K562 (cell line): ENCODE results near the gene MYOM3. TPM values are rescaled to one million over a fixed set of nuclear protein-coding genes. Genes with fewer than 3 reads are reported as not detected.

Source experiments
- ETV1 ChIP-seq: fragments of 450-650 bp; conservative IDR thresholded peaks from 2 replicates; pipeline ENCODE4 v1.6.1; 2016; ENCODE audit warnings: missing genetic modification characterization, control low read depth, low read depth, missing compliant biosample characterization
- FUS ChIP-seq: fragments of 200-400 bp; formaldehyde crosslinking; optimal IDR thresholded peaks from 2 replicates; pipeline ENCODE3; 2017; ENCODE audit warnings: low read depth, low read length
- HCFC1 ChIP-seq: IDR thresholded peaks from 2 replicates; pipeline ENCODE4 v1.6.1; 2012; ENCODE audit warnings: low read depth, low read length, improper control_type of control experiment
- HLTF ChIP-seq: fragments of 450-650 bp; IDR thresholded peaks from 2 replicates; pipeline ENCODE4 v1.6.1; 2016
- KDM2B ChIP-seq: fragments of 250-450 bp; sonication (Bioruptor Pico); IDR thresholded peaks from 2 replicates; pipeline ENCODE4 v1.8.0; 2021; ENCODE audit warnings: mild to moderate bottlenecking, moderate library complexity
- MBD2 ChIP-seq: sonication (generic); IDR thresholded peaks from 2 replicates; pipeline ENCODE4 v1.6.1; 2016; ENCODE audit warnings: low read depth, borderline replicate concordance
- MECOM ChIP-seq: fragments of 250-450 bp; sonication (Bioruptor Pico); IDR thresholded peaks from 2 replicates; pipeline ENCODE4 v1.8.0; 2022; ENCODE audit warnings: inconsistent platforms
- NFRKB ChIP-seq: fragments of 450-650 bp; IDR thresholded peaks from 2 replicates; pipeline ENCODE4 v1.6.1; 2016; ENCODE audit warnings: low read depth
- RFX5 ChIP-seq: IDR thresholded peaks from 2 replicates; pipeline ENCODE4 v1.6.1; 2011; ENCODE audit warnings: low read depth, mild to moderate bottlenecking, improper control_type of control experiment, low read length
- SMARCA5 ChIP-seq: fragments of 450-650 bp; IDR thresholded peaks from 2 replicates; pipeline ENCODE4 v1.6.1; 2016
- TAF7 ChIP-seq: fragments of 450-650 bp; IDR thresholded peaks from 2 replicates; pipeline ENCODE4 v1.6.1; 2016; ENCODE audit warnings: missing genetic modification characterization, missing compliant biosample characterization
- ZBTB8A ChIP-seq: fragments of 450-650 bp; IDR thresholded peaks from 2 replicates; pipeline ENCODE4 v1.6.1; 2018; ENCODE audit warnings: mild to moderate bottlenecking, moderate library complexity; ENCODE audit not compliant: partially characterized antibody
- ZNF232 ChIP-seq: sonication (generic); formaldehyde crosslinking; IDR thresholded peaks from 2 replicates; pipeline ENCODE4 v1.8.0; 2022; ENCODE audit warnings: mild to moderate bottlenecking, missing genetic modification reagents
- ZNF766 ChIP-seq: fragments of 200-800 bp; sonication (Bioruptor generic); conservative IDR thresholded peaks from 2 replicates; pipeline ENCODE4 v1.6.1; 2016; ENCODE audit warnings: missing genetic modification characterization, missing compliant biosample characterization
- polyA plus RNA-seq, 8 experiments: library from polyadenylated mRNA; depleted of rRNA in 4 of 8; stranded (reverse) in 5 of 8; unstranded in 3 of 8; fragments of >200 nt; fragmentation: Nextera tagmentation in 2 of 8; fragmentation: Illumina TruSeq in 1 of 8; extraction: Ambion mirVana in 2 of 8; extraction: Trizol in 1 of 8; gene quantifications; 2 replicates each; pipeline versions ENCODE4 v1.2.1 to v1.2.3, GENCODE V29; 2011 to 2014; ENCODE audit warnings: inconsistent platforms in 1 of 8, missing spikeins in 1 of 8
- total RNA-seq, 7 experiments: library from RNA; depleted of rRNA in 6 of 7; stranded (reverse); fragments of >200 nt in 6 of 7; fragmentation: Illumina TruSeq in 2 of 7; extraction: Trizol in 2 of 7; gene quantifications; 2 replicates each; pipeline versions ENCODE4 v1.2.1 to v1.2.3, GENCODE V29; 2011 to 2021; ENCODE audit warnings: low replicate concordance in 1 of 7
- TF ChIP-seq, protein P1 (sequence below): fragments of 250-450 bp; sonication (Bioruptor Pico); IDR thresholded peaks from 2 replicates; pipeline ENCODE4 v1.4.0; 2020
- TF ChIP-seq, protein P2 (sequence below): fragments of 150-350 bp; IDR thresholded peaks from 2 replicates; pipeline ENCODE4 v1.6.1; 2014; ENCODE audit warnings: low read depth, mild to moderate bottlenecking, low read length, borderline replicate concordance

MYOM3 gene
- total and polyA plus RNA-seq, 9 of the 15 experiments (the other 6 are each of a cell fraction or from before 2014, with no cell fraction given) = 0.01 TPM; not detected in 8

DNA sequence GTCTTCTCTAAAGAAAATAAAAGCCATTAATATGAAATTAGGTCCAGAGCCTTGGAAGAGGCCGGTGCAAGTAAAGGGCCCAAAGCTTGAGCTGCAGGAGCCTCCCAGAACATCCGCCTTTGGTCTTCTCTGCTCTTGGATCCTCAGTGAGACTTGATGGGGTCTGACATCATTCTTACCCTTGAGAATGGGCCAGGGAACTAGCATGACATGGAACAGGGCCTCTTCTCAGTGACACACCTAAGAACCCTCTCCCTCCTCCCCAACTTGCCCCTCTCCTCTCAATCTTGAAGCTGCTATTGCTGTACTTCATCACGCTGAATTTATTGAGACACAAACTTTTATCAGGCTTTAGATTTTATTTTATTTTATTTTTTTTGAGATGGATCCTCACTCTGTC is 91.5 kb downstream of the MYOM3 start (continued):
- no peak for TF ChIP-seq ETV1 (tag)
- no peak for TF ChIP-seq SMARCA5
- TF ChIP-seq KDM2B = no peak
- TF ChIP-seq, protein P1, sequence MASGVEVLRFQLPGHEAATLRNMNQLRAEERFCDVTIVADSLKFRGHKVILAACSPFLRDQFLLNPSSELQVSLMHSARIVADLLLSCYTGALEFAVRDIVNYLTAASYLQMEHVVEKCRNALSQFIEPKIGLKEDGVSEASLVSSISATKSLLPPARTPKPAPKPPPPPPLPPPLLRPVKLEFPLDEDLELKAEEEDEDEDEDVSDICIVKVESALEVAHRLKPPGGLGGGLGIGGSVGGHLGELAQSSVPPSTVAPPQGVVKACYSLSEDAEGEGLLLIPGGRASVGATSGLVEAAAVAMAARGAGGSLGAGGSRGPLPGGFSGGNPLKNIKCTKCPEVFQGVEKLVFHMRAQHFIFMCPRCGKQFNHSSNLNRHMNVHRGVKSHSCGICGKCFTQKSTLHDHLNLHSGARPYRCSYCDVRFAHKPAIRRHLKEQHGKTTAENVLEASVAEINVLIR (CRISPR knock-in tag) = no peak
- TF ChIP-seq, protein P2, sequence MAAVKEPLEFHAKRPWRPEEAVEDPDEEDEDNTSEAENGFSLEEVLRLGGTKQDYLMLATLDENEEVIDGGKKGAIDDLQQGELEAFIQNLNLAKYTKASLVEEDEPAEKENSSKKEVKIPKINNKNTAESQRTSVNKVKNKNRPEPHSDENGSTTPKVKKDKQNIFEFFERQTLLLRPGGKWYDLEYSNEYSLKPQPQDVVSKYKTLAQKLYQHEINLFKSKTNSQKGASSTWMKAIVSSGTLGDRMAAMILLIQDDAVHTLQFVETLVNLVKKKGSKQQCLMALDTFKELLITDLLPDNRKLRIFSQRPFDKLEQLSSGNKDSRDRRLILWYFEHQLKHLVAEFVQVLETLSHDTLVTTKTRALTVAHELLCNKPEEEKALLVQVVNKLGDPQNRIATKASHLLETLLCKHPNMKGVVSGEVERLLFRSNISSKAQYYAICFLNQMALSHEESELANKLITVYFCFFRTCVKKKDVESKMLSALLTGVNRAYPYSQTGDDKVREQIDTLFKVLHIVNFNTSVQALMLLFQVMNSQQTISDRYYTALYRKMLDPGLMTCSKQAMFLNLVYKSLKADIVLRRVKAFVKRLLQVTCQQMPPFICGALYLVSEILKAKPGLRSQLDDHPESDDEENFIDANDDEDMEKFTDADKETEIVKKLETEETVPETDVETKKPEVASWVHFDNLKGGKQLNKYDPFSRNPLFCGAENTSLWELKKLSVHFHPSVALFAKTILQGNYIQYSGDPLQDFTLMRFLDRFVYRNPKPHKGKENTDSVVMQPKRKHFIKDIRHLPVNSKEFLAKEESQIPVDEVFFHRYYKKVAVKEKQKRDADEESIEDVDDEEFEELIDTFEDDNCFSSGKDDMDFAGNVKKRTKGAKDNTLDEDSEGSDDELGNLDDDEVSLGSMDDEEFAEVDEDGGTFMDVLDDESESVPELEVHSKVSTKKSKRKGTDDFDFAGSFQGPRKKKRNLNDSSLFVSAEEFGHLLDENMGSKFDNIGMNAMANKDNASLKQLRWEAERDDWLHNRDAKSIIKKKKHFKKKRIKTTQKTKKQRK = no peak
- TF ChIP-seq FUS = no peak
- no peak for TF ChIP-seq HLTF
- no peak for TF ChIP-seq RFX5
- no peak for TF ChIP-seq ZBTB8A
- no peak for TF ChIP-seq NFRKB
- no peak for TF ChIP-seq ZNF232 (CRISPR knock-in tag)
- no peak for TF ChIP-seq MECOM (CRISPR knock-in tag)
- no peak for TF ChIP-seq HCFC1
- no peak for TF ChIP-seq ZNF766 (CRISPR knock-in tag)
- no peak for TF ChIP-seq TAF7 (tag)
- no peak for TF ChIP-seq MBD2
- TF ChIP-seq, all 486 proteins: peak for 0
